HL-60/S4 (cell line): ENCODE results near the gene LEMD2.

ENCODE experiments used
- in situ Hi-C: fragments of 300-500 bp; cut with MboI; formaldehyde crosslinking; loops from 2 replicates; pipeline ENCODE4 v1.14.3; 2022; ENCODE audit warnings: low sequenced_read_pairs

Gene LEMD2

GRCh38 chr6:33777398-33778388 lies 11.2 kb downstream of the LEMD2 start:
- in situ Hi-C loops: no loop called here

- in situ Hi-C loops: no loop called here
Measured at GRCh38 chr6:33776764-33777163, 12.2 kb downstream of the LEMD2 start.

- in situ Hi-C loops: no loop called here
Measured at GRCh38 chr6:33776186-33776585, 12.7 kb downstream of the LEMD2 start.

- in situ Hi-C loops: no loop called here
Measured at GRCh38 chr6:33774774-33775173, 14.2 kb downstream of the LEMD2 start.

GRCh38 chr6:33772902-33773472 lies 15.9 kb downstream of the LEMD2 start:
- in situ Hi-C loops: no loop called here

- in situ Hi-C loops: no loop called here
Measured at GRCh38 chr6:33772082-33772830, 16.7 kb downstream of the LEMD2 start.

- in situ Hi-C loops: no loop called here
Measured at GRCh38 chr6:33771146-33772081, 17.5 kb downstream of the LEMD2 start.

- in situ Hi-C loops: no loop called here
Measured at GRCh38 chr6:33770833-33771145, 18.1 kb downstream of the LEMD2 start.

GRCh38 chr6:33770124-33770832 lies 18.7 kb downstream of the LEMD2 start:
- in situ Hi-C loops: no loop called here

GRCh38 chr6:33769248-33769821 lies 19.6 kb downstream of the LEMD2 start:
- in situ Hi-C loops: loop anchor here (10.0 kb wide), 2 partner anchors 265 to 385 kb away; no protein-coding TSS in a partner anchor

GRCh38 chr6:33768644-33769120 lies 20.2 kb downstream of the LEMD2 start:
- in situ Hi-C loops: loop anchor here (10.0 kb wide), 2 partner anchors 266 to 386 kb away; no protein-coding TSS in a partner anchor

- in situ Hi-C loops: loop anchor here (10.0 kb wide), 2 partner anchors 268 to 388 kb away; no protein-coding TSS in a partner anchor
Measured at GRCh38 chr6:33766921-33767907, 21.7 kb downstream of the LEMD2 start.

- in situ Hi-C loops: loop anchor here (10.0 kb wide), 2 partner anchors 269 to 389 kb away; no protein-coding TSS in a partner anchor
Measured at GRCh38 chr6:33765368-33765767, 23.6 kb downstream of the LEMD2 start.

GRCh38 chr6:33764036-33764435 lies 24.9 kb downstream of the LEMD2 start:
- in situ Hi-C loops: loop anchor here (10.0 kb wide), 2 partner anchors 271 to 391 kb away; no protein-coding TSS in a partner anchor

- in situ Hi-C loops: loop anchor here (10.0 kb wide), 2 partner anchors 271 to 391 kb away; no protein-coding TSS in a partner anchor
Measured at GRCh38 chr6:33763483-33763882, 25.4 kb downstream of the LEMD2 start.

GRCh38 chr6:33762713-33763112 lies 26.2 kb downstream of the LEMD2 start:
- in situ Hi-C loops: loop anchor here (10.0 kb wide), 2 partner anchors 272 to 392 kb away; no protein-coding TSS in a partner anchor

- in situ Hi-C loops: loop anchor here (10.0 kb wide), 2 partner anchors 273 to 393 kb away; no protein-coding TSS in a partner anchor
Measured at GRCh38 chr6:33761922-33762629, 26.9 kb downstream of the LEMD2 start.
